H9 (cell line): Measurements from ENCODE around the gene CFAP141. TPM values are rescaled to one million over a fixed set of nuclear protein-coding genes. Genes with fewer than 3 reads are reported as not detected.

Experiments
- DNase-seq: peaks from one replicate; pipeline ENCODE4 v3.0.0-alpha.2; 2017
- H2AFZ ChIP-seq: one replicate; pipeline ENCODE4 v1.6.1; 2013; ENCODE audit warnings: mild to moderate bottlenecking, low read length, control low read depth, moderate library complexity
- H2AK5ac ChIP-seq: 2 replicates; pipeline ENCODE4 v1.6.1; 2013; ENCODE audit warnings: low read length, control low read depth, mixed read lengths; ENCODE audit not compliant: insufficient read length
- H2BK120ac ChIP-seq: one replicate; pipeline ENCODE4 v1.6.1; 2013; ENCODE audit warnings: low read depth, mild to moderate bottlenecking, low read length, control low read depth, inconsistent platforms; ENCODE audit not compliant: poor library complexity, severe bottlenecking
- H2BK12ac ChIP-seq: 2 replicates; pipeline ENCODE4 v1.6.1; 2013; ENCODE audit warnings: low read length, control low read depth, mixed read lengths, low read depth; ENCODE audit not compliant: insufficient read length
- H2BK15ac ChIP-seq: 2 replicates; pipeline ENCODE4 v1.6.1; 2013; ENCODE audit warnings: low read depth, low read length, control low read depth
- H2BK20ac ChIP-seq: one replicate; pipeline ENCODE4 v1.6.1; 2013; ENCODE audit warnings: low read depth, mild to moderate bottlenecking, low read length, control low read depth, inconsistent platforms; ENCODE audit not compliant: poor library complexity, severe bottlenecking
- H2BK5ac ChIP-seq: 2 replicates; pipeline ENCODE4 v1.6.1; 2013; ENCODE audit warnings: low read length, control low read depth, mixed read lengths; ENCODE audit not compliant: insufficient read length
- H3K14ac ChIP-seq: 2 replicates; pipeline ENCODE4 v1.6.1; 2013; ENCODE audit warnings: low read length, control low read depth; ENCODE audit not compliant: insufficient read depth
- H3K18ac ChIP-seq: 2 replicates; pipeline ENCODE4 v1.6.1; 2013; ENCODE audit warnings: low read depth, mild to moderate bottlenecking, mixed read lengths, low read length, control low read depth; ENCODE audit not compliant: insufficient read length
- H3K23ac ChIP-seq: 2 replicates; pipeline ENCODE4 v1.6.1; 2013; ENCODE audit warnings: low read length, control low read depth, mixed read lengths, low read depth; ENCODE audit not compliant: insufficient read length
- H3K23me2 ChIP-seq: 2 replicates; pipeline ENCODE4 v1.6.1; 2013; ENCODE audit warnings: low read depth, mild to moderate bottlenecking, mixed read lengths, low read length, control low read depth; ENCODE audit not compliant: insufficient read length, poor library complexity, severe bottlenecking
- H3K27ac ChIP-seq: 2 replicates; pipeline ENCODE4 v1.5.1; 2013; ENCODE audit warnings: low read length, control low read depth, mixed read lengths, low read depth; ENCODE audit not compliant: insufficient read length
- H3K27me3 ChIP-seq: 2 replicates; pipeline ENCODE4 v1.6.1; 2013; ENCODE audit warnings: low read length, control low read depth, inconsistent platforms; ENCODE audit not compliant: insufficient read depth
- H3K4ac ChIP-seq: 2 replicates; pipeline ENCODE4 v1.6.1; 2013; ENCODE audit warnings: low read depth, mild to moderate bottlenecking, control low read depth, inconsistent platforms, low read length, moderate library complexity
- H3K4me1 ChIP-seq: 2 replicates; pipeline ENCODE4 v1.6.1; 2013; ENCODE audit warnings: low read length, control low read depth, inconsistent platforms; ENCODE audit not compliant: insufficient read depth
- H3K4me2 ChIP-seq: 2 replicates; pipeline ENCODE4 v1.6.1; 2013; ENCODE audit warnings: low read length, control low read depth, mixed read lengths; ENCODE audit not compliant: insufficient read length, insufficient read depth
- H3K56ac ChIP-seq: 2 replicates; pipeline ENCODE4 v1.6.1; 2013; ENCODE audit warnings: low read depth, mild to moderate bottlenecking, mixed read lengths, low read length, control low read depth; ENCODE audit not compliant: insufficient read length
- H3K79me1 ChIP-seq: 2 replicates; pipeline ENCODE4 v1.6.1; 2013; ENCODE audit warnings: low read depth, mild to moderate bottlenecking, moderate library complexity, low read length, control low read depth, inconsistent platforms; ENCODE audit not compliant: insufficient read depth, poor library complexity, severe bottlenecking
- H3K79me2 ChIP-seq: 2 replicates; pipeline ENCODE4 v1.6.1; 2013; ENCODE audit warnings: low read length, control low read depth, inconsistent platforms; ENCODE audit not compliant: insufficient read depth
- H3K9ac ChIP-seq: 2 replicates; pipeline ENCODE4 v1.6.1; 2013; ENCODE audit warnings: low read length, control low read depth, mixed read lengths; ENCODE audit not compliant: insufficient read length; ENCODE audit errors: extremely low read depth
- H3K9me3 ChIP-seq: one replicate; pipeline ENCODE4 v1.6.1; 2013; ENCODE audit warnings: low read depth, low read length, inconsistent platforms; ENCODE audit not compliant: control insufficient read depth
- H3T11ph ChIP-seq: one replicate; pipeline ENCODE4 v1.6.1; 2013; ENCODE audit warnings: mild to moderate bottlenecking, low read length, control low read depth, inconsistent platforms
- H4K20me1 ChIP-seq: one replicate; pipeline ENCODE4 v1.6.1; 2013; ENCODE audit not compliant: control insufficient read depth, insufficient read length, insufficient read depth
- H4K5ac ChIP-seq: 2 replicates; pipeline ENCODE4 v1.6.1; 2013; ENCODE audit warnings: low read depth, mild to moderate bottlenecking, mixed read lengths, low read length, control low read depth; ENCODE audit not compliant: insufficient read length
- H4K8ac ChIP-seq: replicated peaks from 2 replicates; pipeline ENCODE4 v1.6.1; 2013; ENCODE audit warnings: low read length, control low read depth, mixed read lengths, low read depth; ENCODE audit not compliant: insufficient read length
- H4K91ac ChIP-seq: 2 replicates; pipeline ENCODE4 v1.6.1; 2013; ENCODE audit warnings: low read depth, mild to moderate bottlenecking, moderate library complexity, mixed read lengths, low read length, control low read depth; ENCODE audit not compliant: insufficient read length
- H3K27ac Mint-ChIP-seq, 3 experiments: 2 replicates in 2 of 3; 3 replicates in 1 of 3; pipeline ENCODE4 v1.8.0; 2020 to 2021; ENCODE audit warnings: mixed read lengths in 3 of 3, mild to moderate bottlenecking in 1 of 3, moderate library complexity in 1 of 3
- H3K27me3 Mint-ChIP-seq: 2 replicates; pipeline ENCODE4 v1.8.0; 2021; ENCODE audit warnings: low read depth, mild to moderate bottlenecking, moderate library complexity, mixed read lengths
- H3K36me3 Mint-ChIP-seq, 3 experiments: 2 replicates in 2 of 3; 3 replicates in 1 of 3; pipeline ENCODE4 v1.8.0; 2020 to 2021; ENCODE audit warnings: low read depth in 3 of 3, mixed read lengths in 3 of 3; ENCODE audit not compliant: insufficient read depth in 1 of 3
- H3K4me1 Mint-ChIP-seq, 2 experiments: 2 replicates each; pipeline ENCODE4 v1.8.0; 2020; ENCODE audit warnings: mixed read lengths in 2 of 2
- H3K4me3 Mint-ChIP-seq, 2 experiments: 2 replicates in 1 of 2; 3 replicates in 1 of 2; pipeline ENCODE4 v1.8.0; 2020 to 2021; ENCODE audit warnings: mild to moderate bottlenecking in 2 of 2, mixed read lengths in 2 of 2, moderate library complexity in 1 of 2
- H3K9me3 Mint-ChIP-seq, 2 experiments: 2 replicates in 1 of 2; 3 replicates in 1 of 2; pipeline ENCODE4 v1.8.0; 2020; ENCODE audit warnings: mild to moderate bottlenecking in 2 of 2, mixed read lengths in 2 of 2, moderate library complexity in 1 of 2
- CTCF ChIP-seq: fragments of 200-600 bp; sonication (generic); conservative IDR thresholded peaks from 3 replicates; pipeline ENCODE4 v1.8.0; 2021; ENCODE audit warnings: antibody characterized with exemption, mild to moderate bottlenecking
- WGBS: extraction: QIAGEN DNeasy Blood & Tissue Kit; methylation state at CpG from one replicate; pipeline ENCODE4 v1.1.7; 2013; ENCODE audit warnings: missing lambda C conversion rate, low lambda C conversion rate, mixed read lengths; ENCODE audit not compliant: insufficient read length; ENCODE audit errors: extremely low coverage; 5-methylcytosine and 5-hydroxymethylcytosine counted together
- total RNA-seq: library from RNA; stranded (reverse); gene quantifications from 2 replicates; pipeline ENCODE4 v1.2.1, GENCODE V29; 2021

CFAP141 gene
- total RNA-seq, 1 experiment from 2014 or later: not detected

DNA sequence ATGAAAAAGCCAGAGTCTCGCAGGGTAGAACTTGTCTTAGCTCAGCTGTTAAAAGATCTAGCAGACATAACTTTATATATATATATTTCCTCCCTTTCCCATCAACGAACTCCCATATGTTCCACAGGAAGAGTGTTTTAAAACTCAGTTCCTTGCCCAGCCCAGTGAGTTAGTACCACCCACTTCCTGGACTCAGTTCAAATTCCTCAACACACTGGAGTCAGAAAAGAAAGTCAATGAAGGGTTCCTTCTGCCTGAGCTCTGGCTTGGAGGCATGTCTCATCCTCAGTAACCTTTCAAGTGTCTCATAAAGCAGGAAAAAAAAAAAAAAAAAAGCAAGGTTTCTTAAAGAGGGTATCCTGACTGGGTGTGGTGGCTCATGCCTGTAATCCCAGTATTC is 29.8 kb downstream of the CFAP141 start:
- no peak overlapping the region for H3K4me3 Mint-ChIP-seq

More for the DNA sequence above, 29.8 kb downstream of the CFAP141 start:
- H3K4me1 Mint-ChIP-seq: peaks cover 38 to 42% of the 10 kb centered on the region in 2 experiments
- H3K36me3 Mint-ChIP-seq: peaks cover 51 to 79% (median 64%) of the 10 kb centered on the region in 3 experiments
- Histone ChIP-seq H3K14ac (no peak overlapping the region), H3K4me2 (no peak overlapping the region), H3K4ac (no peak overlapping the region), H2BK15ac (no peak overlapping the region), H3K27ac (no peak overlapping the region), H3K23ac (no peak overlapping the region), H2BK5ac (no peak overlapping the region), H3T11ph (no peak overlapping the region), H4K20me1 (no peaks in the 10 kb centered on the region), H3K4me1 (peaks cover 5% of the 10 kb centered on the region; the same call in 1 of the 2 replicates), H3K9me3 (no peaks in the 10 kb centered on the region), H2BK120ac (no peak overlapping the region), H2AFZ (no peak overlapping the region), H2BK20ac (no peak overlapping the region), H3K56ac (no peak overlapping the region), H4K91ac (no peak overlapping the region), H4K5ac (no peak overlapping the region), H3K9ac (peak overlapping the region; percentile 26), H2AK5ac (no peak overlapping the region), H3K79me1 (peaks cover 9% of the 10 kb centered on the region), H4K8ac (no peak overlapping the region), H3K23me2 (no peaks in the 10 kb centered on the region), H3K79me2 (peaks cover 57% of the 10 kb centered on the region), H2BK12ac (no peak overlapping the region), H3K18ac (no peak overlapping the region), H3K27me3 (no peaks in the 10 kb centered on the region)
- DNase-seq: no peak
- no CpG with 5 or more reads among the region's 2 CpGs for WGBS
- H3K27me3 Mint-ChIP-seq: no peaks in the 10 kb centered on the region
- H3K9me3 Mint-ChIP-seq: no peaks in the 10 kb centered on the region; a peak in 1 of 5 replicates
- H3K27ac Mint-ChIP-seq: peak overlapping the region in 2 of 3 experiments; percentile 28 to 78; a peak in 2 of 7 replicates
- no peak for TF ChIP-seq CTCF
